Neural progenitor cell (in vitro differentiated cells): Measurements from ENCODE around the gene KRT15.

Experiments used
- CTCF ChIP-seq: fragments of 200-600 bp; sonication (generic); IDR thresholded peaks from 2 replicates; pipeline ENCODE4 v1.5.1; 2017; ENCODE audit warnings: antibody characterized with exemption, mild to moderate bottlenecking
- EZH2 ChIP-seq: fragments of 200-600 bp; sonication (generic); IDR thresholded peaks from 2 replicates; pipeline ENCODE4 v1.6.1; 2017; ENCODE audit warnings: antibody characterized with exemption, mild to moderate bottlenecking, moderate library complexity
- EZH2phosphoT487 ChIP-seq: fragments of 200-600 bp; sonication (generic); IDR thresholded peaks from 2 replicates; pipeline ENCODE4 v1.6.1; 2017; ENCODE audit warnings: antibody characterized with exemption

- TF ChIP-seq CTCF: no peak
- no peak for TF ChIP-seq EZH2
- TF ChIP-seq EZH2phosphoT487: no peak
These were observed 1.8 kb downstream of the KRT15 start for GRCh38 chr17:41516830-41517283.
